AG04449 (cell line): Measurements from ENCODE around the gene LRMDA.

Source experiments
- CTCF ChIA-PET: fragments of 350-600 bp; formaldehyde crosslinking; extraction: SDS; loops from one replicate; lab custom pipeline; 2021; ENCODE audit warnings: antibody characterized with exemption; lab: Yijun Ruan, JAX
- POLR2A ChIA-PET: fragments of 400-600, 350-600 bp; formaldehyde crosslinking; extraction: SDS; loops from one replicate; lab custom pipeline; 2020; ENCODE audit warnings: antibody characterized with exemption, inconsistent platforms; lab: Yijun Ruan, JAX
- DNase-seq: peaks from one replicate; pipeline ENCODE4 v3.0.0-alpha.2; 2010; ENCODE audit warnings: low read depth, low spot score
- H3K4me3 ChIP-seq: 2 replicates; pipeline ENCODE4 v1.5.1; 2011; ENCODE audit warnings: low read depth, mild to moderate bottlenecking, control low read depth, low read length
- CTCF ChIP-seq: IDR thresholded peaks from one replicate; pipeline ENCODE4 v1.5.1; 2011; ENCODE audit warnings: mild to moderate bottlenecking, moderate library complexity, low read length, control low read depth, inconsistent platforms; ENCODE audit not compliant: insufficient read depth; ENCODE audit errors: missing control alignments

The LRMDA gene

GRCh38 chr10:76291175-76291574 is 859.8 kb downstream of the LRMDA start:
- TF ChIP-seq CTCF = no peak
- CTCF ChIA-PET = interaction anchor here (0.8 kb wide), 1 partner anchor 13 kb away, joined by 3 read pairs; no protein-coding TSS in a partner anchor

GRCh38 chr10:76291885-76292284 is 860.5 kb downstream of the LRMDA start:
- ChIA-PET POLR2A (no interaction called here), CTCF (no interaction called here)
- no peak for DNase-seq
- no peak for TF ChIP-seq CTCF
- H3K4me3 ChIP-seq = no peak overlapping the region

More at GRCh38 chr10:76291175-76291574, 859.8 kb downstream of the LRMDA start:
- DNase-seq = no peak
- POLR2A ChIA-PET = no interaction called here
- H3K4me3 ChIP-seq = no peak overlapping the region

GRCh38 chr10:76296957-76297356 is 865.5 kb downstream of the LRMDA start:
- POLR2A ChIA-PET = no interaction called here
- H3K4me3 ChIP-seq = no peak overlapping the region
- DNase-seq = no peak
- CTCF ChIA-PET = interaction anchor here (1.0 kb wide), 1 partner anchor 16 kb away, joined by 3 read pairs; no protein-coding TSS in a partner anchor
- no peak for TF ChIP-seq CTCF

GRCh38 chr10:76297358-76297757 is 865.9 kb downstream of the LRMDA start:
- POLR2A ChIA-PET = no interaction called here
- CTCF ChIA-PET = interaction anchor here (1.0 kb wide), 1 partner anchor 15 kb away, joined by 3 read pairs; no protein-coding TSS in a partner anchor
- no peak overlapping the region for H3K4me3 ChIP-seq
- TF ChIP-seq CTCF = no peak
- DNase-seq = no peak

GRCh38 chr10:76297780-76298281 is 866.4 kb downstream of the LRMDA start:
- no peak for DNase-seq
- ChIA-PET CTCF (interaction anchor here (1.0 kb wide), 1 partner anchor 15 kb away, joined by 3 read pairs; no protein-coding TSS in a partner anchor), POLR2A (no interaction called here)
- H3K4me3 ChIP-seq = no peak overlapping the region
- no peak for TF ChIP-seq CTCF

DNA sequence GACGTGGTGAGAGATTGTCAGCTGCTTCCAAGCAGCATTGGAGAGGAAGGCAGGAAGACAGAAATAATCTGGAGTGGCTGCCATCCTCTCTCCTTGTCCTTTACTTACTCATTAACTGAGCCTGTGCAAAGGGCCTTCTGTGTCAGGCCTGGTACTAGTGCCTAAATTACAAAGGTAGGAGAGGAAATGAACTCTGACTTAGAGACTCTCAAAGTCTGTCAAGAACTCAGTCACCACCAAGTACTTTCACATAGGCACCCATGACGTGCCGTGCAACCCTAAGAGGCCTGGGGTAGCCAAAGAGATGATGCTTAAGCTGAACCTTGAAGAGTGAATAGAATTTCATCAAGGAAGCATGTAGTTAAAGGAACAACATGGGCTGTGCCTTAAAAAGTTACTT is 866.9 kb downstream of the LRMDA start:
- no peak for TF ChIP-seq CTCF

More for the DNA sequence above, 866.9 kb downstream of the LRMDA start:
- CTCF ChIA-PET = interaction anchor here (0.7 kb wide), 1 partner anchor 16 kb away, joined by 3 read pairs; no protein-coding TSS in a partner anchor
- no peak overlapping the region for H3K4me3 ChIP-seq
- DNase-seq = no peak
- POLR2A ChIA-PET = no interaction called here
